SK-N-SH treated with all-trans-retinoic acid at 6 μM for 48 hours (cell line): ENCODE measurements around the gene RIPOR2.
A peak's percentile ranks its signal among the peaks of the same experiment; 100 is the strongest.

ENCODE experiments used
- ATAC-seq: fragments of 200-7000 bp; cut with Tn5 transposase; 3 replicates; pipeline ENCODE4 v1.9.1; 2020; ENCODE audit warnings: mild to moderate bottlenecking, moderate library complexity
- ARNTL ChIP-seq: fragments of 450-650 bp; formaldehyde crosslinking; IDR thresholded peaks from 2 replicates; pipeline ENCODE4 v1.5.0; 2020; ENCODE audit warnings: low read depth, mild to moderate bottlenecking, moderate library complexity, borderline replicate concordance
- BACH2 ChIP-seq: fragments of 250-450 bp; sonication (Bioruptor Pico); IDR thresholded peaks from 2 replicates; pipeline ENCODE4 v1.9.0; 2021; ENCODE audit warnings: mild to moderate bottlenecking, borderline replicate concordance
- CSDC2 ChIP-seq: fragments of 250-450 bp; sonication (Bioruptor Pico); IDR thresholded peaks from 2 replicates; pipeline ENCODE4 v1.5.0; 2020; ENCODE audit warnings: mild to moderate bottlenecking, moderate library complexity
- ESRRG ChIP-seq: fragments of 250-450 bp; sonication (Bioruptor Pico); IDR thresholded peaks from 2 replicates; pipeline ENCODE4 v1.6.1; 2021; ENCODE audit warnings: mild to moderate bottlenecking
- GLIS3 ChIP-seq: fragments of 250-450 bp; sonication (Bioruptor Pico); IDR thresholded peaks from 2 replicates; pipeline ENCODE4 v1.5.0; 2020; ENCODE audit warnings: mild to moderate bottlenecking, moderate library complexity
- ISL1 ChIP-seq: fragments of 250-450 bp; sonication (Bioruptor Pico); IDR thresholded peaks from 2 replicates; pipeline ENCODE4 v2.1.2; 2022; ENCODE audit warnings: mild to moderate bottlenecking, moderate library complexity
- OSR1 ChIP-seq: fragments of 250-450 bp; sonication (Bioruptor Pico); IDR thresholded peaks from 2 replicates; pipeline ENCODE4 v1.8.0; 2022; ENCODE audit warnings: moderate library complexity, mild to moderate bottlenecking, inconsistent platforms
- PPARA ChIP-seq: fragments of 250-450 bp; sonication (Bioruptor Pico); IDR thresholded peaks from 2 replicates; pipeline ENCODE4 v1.5.0; 2020; ENCODE audit warnings: mild to moderate bottlenecking, borderline replicate concordance
- RARB ChIP-seq: fragments of 250-450 bp; sonication (Bioruptor Pico); IDR thresholded peaks from 2 replicates; pipeline ENCODE4 v1.8.0; 2021; ENCODE audit warnings: mild to moderate bottlenecking, moderate library complexity
- SNAI2 ChIP-seq: fragments of 250-450 bp; sonication (Bioruptor Pico); IDR thresholded peaks from 2 replicates; pipeline ENCODE4 v1.5.0; 2020; ENCODE audit warnings: mild to moderate bottlenecking, moderate library complexity
- TOX ChIP-seq: fragments of 250-450 bp; sonication (Bioruptor Pico); IDR thresholded peaks from 2 replicates; pipeline ENCODE4 v1.8.0; 2021; ENCODE audit warnings: mild to moderate bottlenecking, moderate library complexity, borderline replicate concordance
- ZC3H10 ChIP-seq: fragments of 250-450 bp; sonication (Bioruptor Pico); IDR thresholded peaks from 2 replicates; pipeline ENCODE4 v1.5.1; 2021; ENCODE audit warnings: mild to moderate bottlenecking, moderate library complexity
- ZFP3 ChIP-seq: fragments of 250-450 bp; sonication (Bioruptor Pico); IDR thresholded peaks from 2 replicates; pipeline ENCODE4 v1.5.0; 2020; ENCODE audit warnings: mild to moderate bottlenecking, moderate library complexity
- ZFP30 ChIP-seq: fragments of 450-650 bp; formaldehyde crosslinking; IDR thresholded peaks from 2 replicates; pipeline ENCODE4 v1.5.0; 2022; ENCODE audit warnings: mild to moderate bottlenecking, moderate library complexity
- ZNF565 ChIP-seq: fragments of 450-650 bp; formaldehyde crosslinking; conservative IDR thresholded peaks from 2 replicates; pipeline ENCODE4 v1.5.0; 2020; ENCODE audit warnings: low read depth, mild to moderate bottlenecking, moderate library complexity
- ZNF70 ChIP-seq: fragments of 450-650 bp; formaldehyde crosslinking; IDR thresholded peaks from 2 replicates; pipeline ENCODE4 v1.5.0; 2020; ENCODE audit warnings: mild to moderate bottlenecking, moderate library complexity
- ZNF8 ChIP-seq: fragments of 450-650 bp; formaldehyde crosslinking; IDR thresholded peaks from 2 replicates; pipeline ENCODE4 v1.5.0; 2020; ENCODE audit warnings: mild to moderate bottlenecking, moderate library complexity
- TF ChIP-seq, protein P1 (sequence below): fragments of 250-450 bp; sonication (Bioruptor Pico); IDR thresholded peaks from 2 replicates; pipeline ENCODE4 v1.5.0; 2020; ENCODE audit warnings: mild to moderate bottlenecking, moderate library complexity
- TF ChIP-seq, protein P2 (sequence below): fragments of 250-450 bp; sonication (Bioruptor Pico); IDR thresholded peaks from 2 replicates; pipeline ENCODE4 v1.5.1; 2021; ENCODE audit warnings: mild to moderate bottlenecking, moderate library complexity
- TF ChIP-seq, protein P3 (sequence below): fragments of 250-450 bp; sonication (Bioruptor Pico); IDR thresholded peaks from 2 replicates; pipeline ENCODE4 v1.8.0; 2021; ENCODE audit warnings: low read depth, mild to moderate bottlenecking, moderate library complexity, borderline replicate concordance
- TF ChIP-seq, protein P4 (sequence below): fragments of 250-450 bp; sonication (Bioruptor Pico); IDR thresholded peaks from 2 replicates; pipeline ENCODE4 v1.5.1; 2020; ENCODE audit warnings: low read depth, mild to moderate bottlenecking, moderate library complexity
- TF ChIP-seq, protein P5 (sequence below): fragments of 250-450 bp; sonication (Bioruptor Pico); IDR thresholded peaks from 2 replicates; pipeline ENCODE4 v1.8.0; 2020; ENCODE audit warnings: mild to moderate bottlenecking, moderate library complexity, borderline replicate concordance

RIPOR2 gene

DNA sequence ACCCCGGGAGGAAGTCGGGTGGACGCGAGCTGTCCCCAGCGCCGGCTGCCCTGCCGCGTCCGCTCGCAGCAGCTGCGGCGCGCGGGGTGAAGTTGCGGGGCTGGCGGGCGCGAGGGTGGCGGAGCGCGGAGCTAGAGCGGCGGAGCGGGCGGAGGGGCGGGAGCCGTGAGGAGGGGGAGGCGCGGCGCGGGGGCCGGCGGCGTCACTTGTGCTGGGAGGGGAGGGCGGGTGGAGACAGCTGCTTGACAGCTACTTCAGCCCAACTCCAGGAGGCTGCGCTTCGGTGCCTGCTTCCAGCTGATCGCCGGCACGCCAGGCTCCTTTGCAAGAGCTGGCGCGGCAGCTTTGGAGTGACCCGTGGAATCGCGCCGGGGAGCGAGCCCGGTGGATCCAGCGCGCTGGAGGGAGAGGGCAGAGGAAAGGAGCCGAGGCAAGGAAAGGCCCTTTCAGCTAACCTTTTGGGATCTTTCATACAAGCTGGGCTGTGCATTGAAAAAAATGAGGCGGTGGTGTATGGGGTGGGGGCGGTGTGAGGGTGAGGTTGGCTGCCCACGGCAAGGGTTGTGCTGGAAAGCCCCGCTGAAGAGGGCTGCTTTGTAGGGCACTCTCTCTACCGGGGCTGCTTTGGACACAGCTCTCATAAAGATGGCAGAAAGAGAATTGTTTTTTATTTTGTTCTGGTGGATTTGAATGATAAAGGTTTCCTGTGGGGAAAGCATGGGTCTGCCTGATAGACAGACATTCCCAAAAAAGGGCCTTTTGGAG, 24.6 kb downstream of the RIPOR2 start:
- TF ChIP-seq, protein P1, sequence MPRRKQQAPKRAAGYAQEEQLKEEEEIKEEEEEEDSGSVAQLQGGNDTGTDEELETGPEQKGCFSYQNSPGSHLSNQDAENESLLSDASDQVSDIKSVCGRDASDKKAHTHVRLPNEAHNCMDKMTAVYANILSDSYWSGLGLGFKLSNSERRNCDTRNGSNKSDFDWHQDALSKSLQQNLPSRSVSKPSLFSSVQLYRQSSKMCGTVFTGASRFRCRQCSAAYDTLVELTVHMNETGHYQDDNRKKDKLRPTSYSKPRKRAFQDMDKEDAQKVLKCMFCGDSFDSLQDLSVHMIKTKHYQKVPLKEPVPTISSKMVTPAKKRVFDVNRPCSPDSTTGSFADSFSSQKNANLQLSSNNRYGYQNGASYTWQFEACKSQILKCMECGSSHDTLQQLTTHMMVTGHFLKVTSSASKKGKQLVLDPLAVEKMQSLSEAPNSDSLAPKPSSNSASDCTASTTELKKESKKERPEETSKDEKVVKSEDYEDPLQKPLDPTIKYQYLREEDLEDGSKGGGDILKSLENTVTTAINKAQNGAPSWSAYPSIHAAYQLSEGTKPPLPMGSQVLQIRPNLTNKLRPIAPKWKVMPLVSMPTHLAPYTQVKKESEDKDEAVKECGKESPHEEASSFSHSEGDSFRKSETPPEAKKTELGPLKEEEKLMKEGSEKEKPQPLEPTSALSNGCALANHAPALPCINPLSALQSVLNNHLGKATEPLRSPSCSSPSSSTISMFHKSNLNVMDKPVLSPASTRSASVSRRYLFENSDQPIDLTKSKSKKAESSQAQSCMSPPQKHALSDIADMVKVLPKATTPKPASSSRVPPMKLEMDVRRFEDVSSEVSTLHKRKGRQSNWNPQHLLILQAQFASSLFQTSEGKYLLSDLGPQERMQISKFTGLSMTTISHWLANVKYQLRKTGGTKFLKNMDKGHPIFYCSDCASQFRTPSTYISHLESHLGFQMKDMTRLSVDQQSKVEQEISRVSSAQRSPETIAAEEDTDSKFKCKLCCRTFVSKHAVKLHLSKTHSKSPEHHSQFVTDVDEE: no peak
- TF ChIP-seq SNAI2 (no peak), ZFP30 (no peak), TOX (CRISPR knock-in tag) (no peak), PPARA (CRISPR knock-in tag) (no peak), CSDC2 (CRISPR knock-in tag) (no peak), ZNF70 (no peak), ZNF8 (CRISPR knock-in tag) (no peak), OSR1 (CRISPR knock-in tag) (no peak), BACH2 (CRISPR knock-in tag) (no peak), GLIS3 (CRISPR knock-in tag) (no peak), ZFP3 (CRISPR knock-in tag) (no peak), RARB (CRISPR knock-in tag) (no peak), ESRRG (no peak), ISL1 (no peak)
- TF ChIP-seq, protein P2, sequence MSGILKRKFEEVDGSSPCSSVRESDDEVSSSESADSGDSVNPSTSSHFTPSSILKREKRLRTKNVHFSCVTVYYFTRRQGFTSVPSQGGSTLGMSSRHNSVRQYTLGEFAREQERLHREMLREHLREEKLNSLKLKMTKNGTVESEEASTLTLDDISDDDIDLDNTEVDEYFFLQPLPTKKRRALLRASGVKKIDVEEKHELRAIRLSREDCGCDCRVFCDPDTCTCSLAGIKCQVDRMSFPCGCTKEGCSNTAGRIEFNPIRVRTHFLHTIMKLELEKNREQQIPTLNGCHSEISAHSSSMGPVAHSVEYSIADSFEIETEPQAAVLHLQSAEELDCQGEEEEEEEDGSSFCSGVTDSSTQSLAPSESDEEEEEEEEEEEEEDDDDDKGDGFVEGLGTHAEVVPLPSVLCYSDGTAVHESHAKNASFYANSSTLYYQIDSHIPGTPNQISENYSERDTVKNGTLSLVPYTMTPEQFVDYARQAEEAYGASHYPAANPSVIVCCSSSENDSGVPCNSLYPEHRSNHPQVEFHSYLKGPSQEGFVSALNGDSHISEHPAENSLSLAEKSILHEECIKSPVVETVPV (CRISPR knock-in tag): no peak
- TF ChIP-seq, protein P3, sequence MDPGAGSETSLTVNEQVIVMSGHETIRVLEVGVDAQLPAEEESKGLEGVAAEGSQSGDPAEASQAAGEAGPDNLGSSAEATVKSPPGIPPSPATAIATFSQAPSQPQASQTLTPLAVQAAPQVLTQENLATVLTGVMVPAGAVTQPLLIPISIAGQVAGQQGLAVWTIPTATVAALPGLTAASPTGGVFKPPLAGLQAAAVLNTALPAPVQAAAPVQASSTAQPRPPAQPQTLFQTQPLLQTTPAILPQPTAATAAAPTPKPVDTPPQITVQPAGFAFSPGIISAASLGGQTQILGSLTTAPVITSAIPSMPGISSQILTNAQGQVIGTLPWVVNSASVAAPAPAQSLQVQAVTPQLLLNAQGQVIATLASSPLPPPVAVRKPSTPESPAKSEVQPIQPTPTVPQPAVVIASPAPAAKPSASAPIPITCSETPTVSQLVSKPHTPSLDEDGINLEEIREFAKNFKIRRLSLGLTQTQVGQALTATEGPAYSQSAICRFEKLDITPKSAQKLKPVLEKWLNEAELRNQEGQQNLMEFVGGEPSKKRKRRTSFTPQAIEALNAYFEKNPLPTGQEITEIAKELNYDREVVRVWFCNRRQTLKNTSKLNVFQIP (CRISPR knock-in tag): no peak
- TF ChIP-seq, protein P4, sequence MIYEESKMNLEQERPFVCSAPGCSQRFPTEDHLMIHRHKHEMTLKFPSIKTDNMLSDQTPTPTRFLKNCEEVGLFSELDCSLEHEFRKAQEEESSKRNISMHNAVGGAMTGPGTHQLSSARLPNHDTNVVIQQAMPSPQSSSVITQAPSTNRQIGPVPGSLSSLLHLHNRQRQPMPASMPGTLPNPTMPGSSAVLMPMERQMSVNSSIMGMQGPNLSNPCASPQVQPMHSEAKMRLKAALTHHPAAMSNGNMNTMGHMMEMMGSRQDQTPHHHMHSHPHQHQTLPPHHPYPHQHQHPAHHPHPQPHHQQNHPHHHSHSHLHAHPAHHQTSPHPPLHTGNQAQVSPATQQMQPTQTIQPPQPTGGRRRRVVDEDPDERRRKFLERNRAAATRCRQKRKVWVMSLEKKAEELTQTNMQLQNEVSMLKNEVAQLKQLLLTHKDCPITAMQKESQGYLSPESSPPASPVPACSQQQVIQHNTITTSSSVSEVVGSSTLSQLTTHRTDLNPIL (CRISPR knock-in tag): no peak
- TF ChIP-seq, protein P5, sequence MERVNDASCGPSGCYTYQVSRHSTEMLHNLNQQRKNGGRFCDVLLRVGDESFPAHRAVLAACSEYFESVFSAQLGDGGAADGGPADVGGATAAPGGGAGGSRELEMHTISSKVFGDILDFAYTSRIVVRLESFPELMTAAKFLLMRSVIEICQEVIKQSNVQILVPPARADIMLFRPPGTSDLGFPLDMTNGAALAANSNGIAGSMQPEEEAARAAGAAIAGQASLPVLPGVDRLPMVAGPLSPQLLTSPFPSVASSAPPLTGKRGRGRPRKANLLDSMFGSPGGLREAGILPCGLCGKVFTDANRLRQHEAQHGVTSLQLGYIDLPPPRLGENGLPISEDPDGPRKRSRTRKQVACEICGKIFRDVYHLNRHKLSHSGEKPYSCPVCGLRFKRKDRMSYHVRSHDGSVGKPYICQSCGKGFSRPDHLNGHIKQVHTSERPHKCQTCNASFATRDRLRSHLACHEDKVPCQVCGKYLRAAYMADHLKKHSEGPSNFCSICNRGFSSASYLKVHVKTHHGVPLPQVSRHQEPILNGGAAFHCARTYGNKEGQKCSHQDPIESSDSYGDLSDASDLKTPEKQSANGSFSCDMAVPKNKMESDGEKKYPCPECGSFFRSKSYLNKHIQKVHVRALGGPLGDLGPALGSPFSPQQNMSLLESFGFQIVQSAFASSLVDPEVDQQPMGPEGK (CRISPR knock-in tag): no peak
- ATAC-seq: peak; percentile 76

DNA sequence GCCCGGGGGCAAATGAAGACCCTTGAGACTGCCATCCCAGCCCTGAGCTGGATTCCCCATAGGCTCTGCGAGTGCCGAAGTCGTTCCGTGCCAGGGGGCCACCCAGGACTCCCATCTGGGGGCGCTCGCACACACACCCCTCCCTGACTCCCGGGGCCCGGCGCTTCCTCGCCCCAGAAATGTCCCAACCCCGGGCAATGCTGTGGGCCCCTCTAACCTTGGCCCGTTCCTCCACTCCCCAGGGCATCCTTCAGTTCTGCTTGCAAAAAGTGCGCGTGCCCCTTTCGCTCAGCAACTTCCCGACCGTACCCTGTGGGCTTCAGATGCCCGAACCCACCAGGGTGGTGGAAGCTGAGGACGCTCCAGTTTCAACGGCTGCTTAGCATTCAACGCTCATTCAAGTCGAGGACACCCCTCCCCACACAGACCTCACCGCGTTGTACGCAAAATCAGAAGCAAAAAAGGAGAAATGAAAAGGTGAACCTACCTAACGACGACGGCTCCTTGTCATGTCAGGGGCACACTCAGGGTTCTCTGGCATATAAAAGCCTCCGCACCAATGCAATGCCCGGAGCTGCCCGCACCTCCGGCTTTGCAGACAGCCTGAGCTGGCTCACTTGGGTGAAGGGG, 25.3 kb downstream of the RIPOR2 start:
- peak; percentile 67 for ATAC-seq
- TF ChIP-seq, protein P3 (CRISPR knock-in tag): no peak
- no peak for TF ChIP-seq GLIS3 (CRISPR knock-in tag)
- no peak for TF ChIP-seq ZNF8 (CRISPR knock-in tag)
- TF ChIP-seq, protein P2 (CRISPR knock-in tag): no peak
- TF ChIP-seq ZFP30: no peak
- TF ChIP-seq, protein P4 (CRISPR knock-in tag): no peak
- TF ChIP-seq CSDC2 (CRISPR knock-in tag): no peak
- no peak for TF ChIP-seq OSR1 (CRISPR knock-in tag)
- TF ChIP-seq ZNF70: no peak
- no peak for TF ChIP-seq SNAI2
- TF ChIP-seq ZC3H10 (CRISPR knock-in tag): no peak
- no peak for TF ChIP-seq ZNF565
- no peak for TF ChIP-seq ISL1
- TF ChIP-seq ARNTL: no peak
- no peak for TF ChIP-seq ZFP3 (CRISPR knock-in tag)
